ENCODE measurements around the gene RIMBP2.

RIMBP2 gene

GRCh38 chr12:130614530-130614905 is 101.6 kb downstream of the RIMBP2 start:
- no peaks in the 10 kb centered on the region for H3K27me3 ChIP-seq (replicated peaks in 2 of 5; ENCODE audit: control insufficient read depth in 4 of 5, insufficient read depth in 5 of 5, low read length in 4 of 5)
- WGBS (ENCODE audit: insufficient coverage): 40% methylated on average over 1 of the region's 5 CpGs
- no peak overlapping the region for H3K4me3 ChIP-seq (ENCODE audit: control insufficient read depth in 1 of 7, extremely low read depth in 1 of 7, insufficient read depth in 4 of 7, low read depth in 2 of 7, low read length in 6 of 7)
- no peaks in the 10 kb centered on the region for H3K9me3 ChIP-seq (ENCODE audit: control extremely low read depth in 1 of 5, control insufficient read depth in 4 of 5, insufficient read depth in 2 of 5, low read depth in 1 of 5, low read length in 4 of 5)
- H3K27ac ChIP-seq (ENCODE audit: insufficient read depth in 1 of 2, low read depth in 1 of 2, low read length in 2 of 2, poor library complexity in 1 of 2, severe bottlenecking in 2 of 2): no peak overlapping the region
- peak in 2 of 3 donors; percentile 57 to 74 for DNase-seq
- no peaks in the 10 kb centered on the region for H3K36me3 ChIP-seq (ENCODE audit: control insufficient read depth in 4 of 4, insufficient read depth in 4 of 4, low read length in 3 of 4)
- POLR2A ChIA-PET: no interaction called here
- peaks cover 0 to 19% (median 0%) of the 10 kb centered on the region in 4 experiments for H3K4me1 ChIP-seq (ENCODE audit: control extremely low read depth in 1 of 4, control insufficient read depth in 4 of 4, insufficient read depth in 4 of 4, low read length in 3 of 4)
- CTCF ChIA-PET: no interaction called here

GRCh38 chr12:130613831-130614529 is 102.1 kb downstream of the RIMBP2 start:
- Histone ChIP-seq H3K27me3 (replicated peaks in 2 of 5; ENCODE audit: control insufficient read depth in 4 of 5, insufficient read depth in 5 of 5, low read length in 4 of 5) (no peaks in the 10 kb centered on the region), H3K27ac (ENCODE audit: insufficient read depth in 1 of 2, low read depth in 1 of 2, low read length in 2 of 2, poor library complexity in 1 of 2, severe bottlenecking in 2 of 2) (no peak overlapping the region), H3K4me3 (ENCODE audit: control insufficient read depth in 1 of 7, extremely low read depth in 1 of 7, insufficient read depth in 4 of 7, low read depth in 2 of 7, low read length in 6 of 7) (no peak overlapping the region), H3K36me3 (ENCODE audit: control insufficient read depth in 4 of 4, insufficient read depth in 4 of 4, low read length in 3 of 4) (no peaks in the 10 kb centered on the region), H3K9me3 (ENCODE audit: control extremely low read depth in 1 of 5, control insufficient read depth in 4 of 5, insufficient read depth in 2 of 5, low read depth in 1 of 5, low read length in 4 of 5) (no peaks in the 10 kb centered on the region), H3K4me1 (ENCODE audit: control extremely low read depth in 1 of 4, control insufficient read depth in 4 of 4, insufficient read depth in 4 of 4, low read length in 3 of 4) (peaks cover 0 to 19% (median 0%) of the 10 kb centered on the region in 4 experiments)
- DNase-seq: no peak
- ChIA-PET POLR2A (no interaction called here), CTCF (no interaction called here)
- 95% methylated on average over 10 of the region's 14 CpGs for WGBS (ENCODE audit: insufficient coverage)

DNA sequence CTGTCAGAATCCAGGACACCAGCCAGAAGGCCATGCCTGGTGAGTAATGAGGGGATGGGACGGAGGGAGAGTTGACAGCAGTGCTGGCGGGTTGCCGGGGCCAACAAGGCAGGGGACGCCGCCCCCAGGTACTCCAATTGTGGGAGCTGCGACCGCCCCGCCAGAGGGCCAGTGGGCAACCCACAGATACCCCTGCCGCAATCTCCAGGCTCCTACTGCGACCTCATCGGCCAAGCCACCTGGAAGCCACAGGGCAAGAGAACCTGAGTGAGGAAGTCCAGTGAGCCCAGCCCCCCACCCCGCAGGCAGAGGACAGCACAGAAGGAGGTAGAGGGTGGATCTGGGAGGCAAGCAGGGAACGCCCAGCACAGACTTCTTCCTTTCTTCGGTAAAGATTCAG is 103.0 kb downstream of the RIMBP2 start:
- H3K36me3 ChIP-seq (ENCODE audit: control insufficient read depth in 4 of 4, insufficient read depth in 4 of 4, low read length in 3 of 4): no peaks in the 10 kb centered on the region
- ChIA-PET POLR2A (no interaction called here), CTCF (interaction anchor here (0.5 to 0.8 kb wide), 2 partner anchors 9 to 36 kb away, joined by 3 to 4 read pairs; no protein-coding TSS in a partner anchor)
- no peaks in the 10 kb centered on the region for H3K9me3 ChIP-seq (ENCODE audit: control extremely low read depth in 1 of 5, control insufficient read depth in 4 of 5, insufficient read depth in 2 of 5, low read depth in 1 of 5, low read length in 4 of 5)
- H3K27me3 ChIP-seq (replicated peaks in 2 of 5; ENCODE audit: control insufficient read depth in 4 of 5, insufficient read depth in 5 of 5, low read length in 4 of 5): no peaks in the 10 kb centered on the region
- H3K4me3 ChIP-seq (ENCODE audit: control insufficient read depth in 1 of 7, extremely low read depth in 1 of 7, insufficient read depth in 4 of 7, low read depth in 2 of 7, low read length in 6 of 7): no peak overlapping the region
- 98% methylated on average over 13 of the region's 14 CpGs for WGBS (ENCODE audit: insufficient coverage)
- peaks cover 0 to 16% (median 0%) of the 10 kb centered on the region in 4 experiments for H3K4me1 ChIP-seq (ENCODE audit: control extremely low read depth in 1 of 4, control insufficient read depth in 4 of 4, insufficient read depth in 4 of 4, low read length in 3 of 4)
- H3K27ac ChIP-seq (ENCODE audit: insufficient read depth in 1 of 2, low read depth in 1 of 2, low read length in 2 of 2, poor library complexity in 1 of 2, severe bottlenecking in 2 of 2): no peak overlapping the region
- no peak for DNase-seq

DNA sequence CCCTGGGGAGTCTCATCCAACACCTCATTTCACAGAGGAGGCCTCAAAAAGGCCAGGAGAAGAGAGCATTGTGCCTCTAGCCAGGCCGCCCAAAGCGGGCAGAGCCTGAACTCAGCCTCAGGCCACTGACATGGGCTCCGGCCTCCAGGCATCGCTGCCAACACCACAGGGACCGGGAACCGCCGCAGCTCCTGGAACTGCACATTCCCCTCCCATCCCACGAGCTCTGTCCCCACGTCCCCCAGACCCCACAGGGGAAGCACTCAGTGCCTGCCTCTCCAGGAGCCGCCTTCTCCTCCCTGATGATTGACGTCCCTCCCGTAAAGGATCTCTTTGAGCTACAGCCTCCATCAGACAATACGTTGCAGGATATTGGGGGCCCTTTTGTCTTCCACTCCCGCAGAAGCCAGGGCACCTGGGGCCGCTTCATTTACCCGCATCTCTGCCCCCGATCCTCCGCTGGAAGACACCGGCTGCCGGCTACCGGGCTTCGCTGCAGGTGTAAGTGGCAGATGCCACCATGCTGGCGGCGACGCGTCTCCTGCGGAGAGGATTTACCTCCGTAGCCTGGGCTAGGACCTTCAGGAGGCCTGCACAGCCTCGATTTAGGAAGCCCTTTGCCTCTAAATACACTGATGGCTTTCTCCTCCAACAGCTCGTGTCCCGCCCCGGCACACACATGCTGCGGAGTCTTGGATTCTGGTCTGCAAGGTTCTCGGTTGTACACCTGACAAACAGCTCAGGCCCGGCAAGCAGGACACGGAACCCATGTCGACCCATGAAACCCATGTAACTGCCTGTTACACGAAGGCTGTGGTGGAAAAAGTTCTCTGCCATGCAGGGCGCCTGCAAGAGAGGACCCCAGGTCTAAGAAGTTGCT is 104.8 kb downstream of the RIMBP2 start:
- Histone ChIP-seq H3K4me1 (ENCODE audit: control extremely low read depth in 1 of 4, control insufficient read depth in 4 of 4, insufficient read depth in 4 of 4, low read length in 3 of 4) (peaks cover 0 to 7% (median 0%) of the 10 kb centered on the region in 4 experiments), H3K36me3 (ENCODE audit: control insufficient read depth in 4 of 4, insufficient read depth in 4 of 4, low read length in 3 of 4) (no peaks in the 10 kb centered on the region), H3K4me3 (ENCODE audit: control insufficient read depth in 1 of 7, extremely low read depth in 1 of 7, insufficient read depth in 4 of 7, low read depth in 2 of 7, low read length in 6 of 7) (no peak overlapping the region), H3K9me3 (ENCODE audit: control extremely low read depth in 1 of 5, control insufficient read depth in 4 of 5, insufficient read depth in 2 of 5, low read depth in 1 of 5, low read length in 4 of 5) (no peaks in the 10 kb centered on the region), H3K27ac (ENCODE audit: insufficient read depth in 1 of 2, low read depth in 1 of 2, low read length in 2 of 2, poor library complexity in 1 of 2, severe bottlenecking in 2 of 2) (no peak overlapping the region), H3K27me3 (replicated peaks in 2 of 5; ENCODE audit: control insufficient read depth in 4 of 5, insufficient read depth in 5 of 5, low read length in 4 of 5) (no peaks in the 10 kb centered on the region)
- ChIA-PET CTCF (no interaction called here), POLR2A (no interaction called here)
- WGBS (ENCODE audit: insufficient coverage): 96% methylated on average over 36 of the region's 39 CpGs
- DNase-seq: no peak

DNA sequence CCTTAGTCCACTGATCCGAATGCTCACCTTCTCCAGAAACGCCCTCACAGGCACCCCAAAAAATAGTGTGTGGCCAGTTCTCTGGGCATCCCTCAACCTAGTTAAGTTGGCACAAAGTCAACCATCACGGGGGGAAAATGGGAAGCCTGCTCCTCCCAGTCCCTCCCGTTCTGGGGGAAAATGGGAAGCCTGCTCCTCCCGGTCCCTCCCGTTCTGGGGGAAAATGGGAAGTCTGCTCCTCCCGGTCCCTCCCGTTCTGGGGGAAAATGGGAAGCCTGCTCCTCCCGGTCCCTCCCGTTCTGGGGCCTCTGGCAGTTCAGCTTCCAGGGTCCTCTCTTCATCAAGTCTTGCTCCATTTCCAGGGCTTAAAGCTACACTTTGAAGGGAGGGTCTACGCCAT is 106.1 kb downstream of the RIMBP2 start:
- ChIA-PET POLR2A (no interaction called here), CTCF (no interaction called here)
- DNase-seq: no peak
- no peak overlapping the region for H3K27ac ChIP-seq (ENCODE audit: insufficient read depth in 1 of 2, low read depth in 1 of 2, low read length in 2 of 2, poor library complexity in 1 of 2, severe bottlenecking in 2 of 2)
- no peaks in the 10 kb centered on the region for H3K9me3 ChIP-seq (ENCODE audit: control extremely low read depth in 1 of 5, control insufficient read depth in 4 of 5, insufficient read depth in 2 of 5, low read depth in 1 of 5, low read length in 4 of 5)
- 88% methylated on average over 7 of the region's 11 CpGs for WGBS (ENCODE audit: insufficient coverage)
- no peak overlapping the region for H3K4me3 ChIP-seq (ENCODE audit: control insufficient read depth in 1 of 7, extremely low read depth in 1 of 7, insufficient read depth in 4 of 7, low read depth in 2 of 7, low read length in 6 of 7)
- H3K4me1 ChIP-seq (ENCODE audit: control extremely low read depth in 1 of 4, control insufficient read depth in 4 of 4, insufficient read depth in 4 of 4, low read length in 3 of 4): peaks cover 0 to 2% (median 0%) of the 10 kb centered on the region in 4 experiments
- no peaks in the 10 kb centered on the region for H3K36me3 ChIP-seq (ENCODE audit: control insufficient read depth in 4 of 4, insufficient read depth in 4 of 4, low read length in 3 of 4)
- H3K27me3 ChIP-seq (replicated peaks in 2 of 5; ENCODE audit: control insufficient read depth in 4 of 5, insufficient read depth in 5 of 5, low read length in 4 of 5): no peaks in the 10 kb centered on the region

DNA sequence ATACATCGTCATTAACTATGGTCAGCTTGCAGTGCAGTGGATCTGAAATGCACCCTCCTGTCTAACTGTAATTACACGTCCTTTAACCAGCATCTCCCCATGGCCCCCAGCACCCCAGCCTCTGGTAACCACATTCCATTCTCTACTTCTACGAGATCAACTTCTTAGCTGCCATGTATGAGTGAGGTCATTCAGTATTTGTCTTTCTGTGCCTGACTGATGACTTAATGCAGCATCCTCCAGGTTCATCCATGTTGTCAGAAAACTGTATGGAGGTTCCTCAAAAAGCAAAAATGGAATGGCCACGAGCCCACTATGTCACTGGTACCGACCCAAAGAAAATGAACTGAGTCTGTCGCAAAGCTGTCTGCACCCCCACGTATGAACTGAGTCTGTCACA is 107.3 kb downstream of the RIMBP2 start:
- 93% methylated on average over 6 of the region's 7 CpGs for WGBS (ENCODE audit: insufficient coverage)
- Histone ChIP-seq H3K36me3 (ENCODE audit: control insufficient read depth in 4 of 4, insufficient read depth in 4 of 4, low read length in 3 of 4) (no peaks in the 10 kb centered on the region), H3K9me3 (ENCODE audit: control extremely low read depth in 1 of 5, control insufficient read depth in 4 of 5, insufficient read depth in 2 of 5, low read depth in 1 of 5, low read length in 4 of 5) (no peaks in the 10 kb centered on the region), H3K4me3 (ENCODE audit: control insufficient read depth in 1 of 7, extremely low read depth in 1 of 7, insufficient read depth in 4 of 7, low read depth in 2 of 7, low read length in 6 of 7) (no peak overlapping the region), H3K27ac (ENCODE audit: insufficient read depth in 1 of 2, low read depth in 1 of 2, low read length in 2 of 2, poor library complexity in 1 of 2, severe bottlenecking in 2 of 2) (no peak overlapping the region), H3K4me1 (ENCODE audit: control extremely low read depth in 1 of 4, control insufficient read depth in 4 of 4, insufficient read depth in 4 of 4, low read length in 3 of 4) (no peaks in the 10 kb centered on the region), H3K27me3 (replicated peaks in 2 of 5; ENCODE audit: control insufficient read depth in 4 of 5, insufficient read depth in 5 of 5, low read length in 4 of 5) (no peaks in the 10 kb centered on the region)
- ChIA-PET CTCF (no interaction called here), POLR2A (no interaction called here)
- DNase-seq: no peak

- no peak overlapping the region for H3K4me3 ChIP-seq (ENCODE audit: control insufficient read depth in 1 of 7, extremely low read depth in 1 of 7, insufficient read depth in 4 of 7, low read depth in 2 of 7, low read length in 6 of 7)
- 39% methylated on average over 3 of the region's 5 CpGs for WGBS (ENCODE audit: insufficient coverage)
- no peak overlapping the region for H3K27ac ChIP-seq (ENCODE audit: insufficient read depth in 1 of 2, low read depth in 1 of 2, low read length in 2 of 2, poor library complexity in 1 of 2, severe bottlenecking in 2 of 2)
- no peaks in the 10 kb centered on the region for H3K4me1 ChIP-seq (ENCODE audit: control extremely low read depth in 1 of 4, control insufficient read depth in 4 of 4, insufficient read depth in 4 of 4, low read length in 3 of 4)
- no peaks in the 10 kb centered on the region for H3K9me3 ChIP-seq (ENCODE audit: control extremely low read depth in 1 of 5, control insufficient read depth in 4 of 5, insufficient read depth in 2 of 5, low read depth in 1 of 5, low read length in 4 of 5)
- H3K36me3 ChIP-seq (ENCODE audit: control insufficient read depth in 4 of 4, insufficient read depth in 4 of 4, low read length in 3 of 4): no peaks in the 10 kb centered on the region
- DNase-seq: peak in 1 of 3 donors; percentile 27
- ChIA-PET CTCF (no interaction called here), POLR2A (no interaction called here)
- no peaks in the 10 kb centered on the region for H3K27me3 ChIP-seq (replicated peaks in 2 of 5; ENCODE audit: control insufficient read depth in 4 of 5, insufficient read depth in 5 of 5, low read length in 4 of 5)
These were observed 108.0 kb downstream of the RIMBP2 start for GRCh38 chr12:130608132-130608531.
